ENCODE measurements around the gene NRP2. TPM values are rescaled to one million over a fixed set of nuclear protein-coding genes. Genes with fewer than 3 reads are reported as not detected.

The NRP2 gene
- total and polyA plus RNA-seq, 2 donors (not counting 1 experiment from before 2014, with no cell fraction given), result 1.8 to 6.8 TPM

- Histone ChIP-seq H3K36me3 (replicated peaks in 1 of 2; ENCODE audit: control extremely low read depth in 1 of 2, control insufficient read depth in 1 of 2, extremely low read depth in 1 of 2, insufficient read depth in 2 of 2, low read length in 1 of 2) (no peaks in the 10 kb centered on the region), H2AFZ (ENCODE audit: insufficient read depth, low read depth, low read length, poor library complexity, severe bottlenecking) (no peak overlapping the region), H3K4me1 (ENCODE audit: control insufficient read depth in 2 of 2, insufficient read depth in 2 of 2, low read length in 2 of 2) (peaks cover 0 to under 1% of the 10 kb centered on the region in 2 donors), H3K4me2 (replicated peaks; ENCODE audit: low read depth, low read length, poor library complexity, severe bottlenecking) (no peak overlapping the region), H3K27me3 (replicated peaks in 1 of 4; ENCODE audit: control extremely low read depth in 1 of 4, control insufficient read depth in 3 of 4, insufficient read depth in 4 of 4, low read length in 3 of 4) (peaks cover 0 to 5% (median 2%) of the 10 kb centered on the region in 4 experiments), H3K9me3 (ENCODE audit: control extremely low read depth in 1 of 3, control insufficient read depth in 2 of 3, insufficient read depth in 1 of 3, low read length in 2 of 3) (no peaks in the 10 kb centered on the region), H4K20me1 (ENCODE audit: control insufficient read depth, insufficient read depth, low read length, poor library complexity, severe bottlenecking) (no peaks in the 10 kb centered on the region), H3K4me3 (ENCODE audit: control extremely low read depth in 1 of 5, extremely low read depth in 1 of 5, insufficient read depth in 1 of 5, low read depth in 2 of 5, low read length in 4 of 5) (no peak overlapping the region), H3K9ac (ENCODE audit: low read length) (no peak overlapping the region), H3K79me2 (ENCODE audit: control insufficient read depth, insufficient read depth, low read length) (no peaks in the 10 kb centered on the region), H3K27ac (ENCODE audit: low read length in 2 of 2) (no peak overlapping the region)
- no peak for TF ChIP-seq CTCF (IDR thresholded peaks at IDR 0.05)
- TF ChIP-seq EZH2 (IDR thresholded peaks at IDR 0.05; ENCODE audit: borderline replicate concordance, insufficient read depth, low read depth, low read length, poor library complexity, severe bottlenecking), result no peak
- Mint-ChIP-seq H3K4me1 (no peaks in the 10 kb centered on the region), H3K27ac (no peak overlapping the region), H3K4me3 (no peak overlapping the region), H3K27me3 (peaks cover 4% of the 10 kb centered on the region), H3K9me3 (ENCODE audit: insufficient read depth) (no peaks in the 10 kb centered on the region)
- CTCF ChIA-PET, result no interaction called here
- no peak for DNase-seq
- ATAC-seq (ENCODE audit: low read depth), result no peak
- POLR2A ChIA-PET, result interaction anchor here (0.6 kb wide), 1 partner anchor 511 kb away, joined by 4 read pairs; no protein-coding TSS in a partner anchor
- WGBS (ENCODE audit: insufficient coverage), result 100% methylated on average over 3 of the region's 5 CpGs
- intact Hi-C loops (cut with micrococcal nuclease), result no loop called here
These were observed 76.2 kb downstream of the NRP2 start for GRCh38 chr2:205758500-205758899.

DNA sequence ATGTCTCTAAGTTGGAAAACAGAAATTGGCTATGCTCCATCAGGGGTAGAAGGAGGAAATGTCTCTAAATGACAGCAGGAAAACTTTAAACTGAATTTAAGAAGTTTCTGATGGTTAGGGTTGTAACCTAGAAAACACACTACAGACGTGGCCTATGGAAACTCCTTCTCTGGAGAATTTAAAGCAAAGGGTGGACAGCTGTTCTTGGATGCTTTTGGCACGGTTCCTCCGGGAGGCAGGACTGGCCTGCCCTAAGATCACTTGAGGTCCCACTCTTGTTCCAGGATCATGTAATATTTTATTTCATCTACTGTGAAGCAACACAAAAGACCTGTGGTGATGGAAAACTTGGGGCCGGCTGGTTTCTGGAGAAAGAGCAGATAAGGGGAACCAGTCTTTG lies 77.0 kb downstream of the NRP2 start:
- Mint-ChIP-seq H3K27me3 (peaks cover 4% of the 10 kb centered on the region), H3K27ac (no peak overlapping the region), H3K4me1 (no peaks in the 10 kb centered on the region), H3K4me3 (no peak overlapping the region), H3K9me3 (ENCODE audit: insufficient read depth) (no peaks in the 10 kb centered on the region)
- Histone ChIP-seq H3K4me2 (replicated peaks; ENCODE audit: low read depth, low read length, poor library complexity, severe bottlenecking) (no peak overlapping the region), H3K36me3 (replicated peaks in 1 of 2; ENCODE audit: control extremely low read depth in 1 of 2, control insufficient read depth in 1 of 2, extremely low read depth in 1 of 2, insufficient read depth in 2 of 2, low read length in 1 of 2) (no peaks in the 10 kb centered on the region), H3K27me3 (replicated peaks in 1 of 4; ENCODE audit: control extremely low read depth in 1 of 4, control insufficient read depth in 3 of 4, insufficient read depth in 4 of 4, low read length in 3 of 4) (peaks cover 0 to 8% (median 4%) of the 10 kb centered on the region in 4 experiments), H3K79me2 (ENCODE audit: control insufficient read depth, insufficient read depth, low read length) (no peaks in the 10 kb centered on the region), H3K27ac (ENCODE audit: low read length in 2 of 2) (no peak overlapping the region), H4K20me1 (ENCODE audit: control insufficient read depth, insufficient read depth, low read length, poor library complexity, severe bottlenecking) (no peaks in the 10 kb centered on the region), H3K4me1 (ENCODE audit: control insufficient read depth in 2 of 2, insufficient read depth in 2 of 2, low read length in 2 of 2) (peaks cover 4 to 7% of the 10 kb centered on the region in 2 donors), H3K4me3 (ENCODE audit: control extremely low read depth in 1 of 5, extremely low read depth in 1 of 5, insufficient read depth in 1 of 5, low read depth in 2 of 5, low read length in 4 of 5) (no peak overlapping the region), H2AFZ (ENCODE audit: insufficient read depth, low read depth, low read length, poor library complexity, severe bottlenecking) (no peak overlapping the region), H3K9ac (ENCODE audit: low read length) (no peak overlapping the region), H3K9me3 (ENCODE audit: control extremely low read depth in 1 of 3, control insufficient read depth in 2 of 3, insufficient read depth in 1 of 3, low read length in 2 of 3) (no peaks in the 10 kb centered on the region)
- CTCF ChIA-PET, result interaction anchor here (1.0 to 1.6 kb wide), 2 partner anchors 9 to 33 kb away, joined by 3 to 4 read pairs; no protein-coding TSS in a partner anchor
- no peak for ATAC-seq (ENCODE audit: low read depth)
- 60% methylated on average over 1 of the region's 4 CpGs for WGBS (ENCODE audit: insufficient coverage)
- no peak for DNase-seq
- POLR2A ChIA-PET, result no interaction called here
- TF ChIP-seq CTCF (IDR thresholded peaks at IDR 0.05) (no peak), EZH2 (IDR thresholded peaks at IDR 0.05; ENCODE audit: borderline replicate concordance, insufficient read depth, low read depth, low read length, poor library complexity, severe bottlenecking) (no peak)
- intact Hi-C loops (cut with micrococcal nuclease), result no loop called here

Measured in B cell (primary cell).